WTC11 (cell line): ENCODE data around the gene C10orf71. TPM values are rescaled to one million over a fixed set of nuclear protein-coding genes. Genes with fewer than 3 reads are reported as not detected.

ENCODE experiments used
- ATAC-seq: fragments of 200-7000 bp; cut with Tn5 transposase; 2 replicates; pipeline ENCODE4 v1.10.0; 2021; ENCODE audit warnings: mild to moderate bottlenecking, moderate library complexity
- CTCF ChIA-PET: fragments of 300-600 bp; sonication (Branson Sonifier 250); formaldehyde crosslinking; loops from one replicate; lab custom pipeline; 2021; ENCODE audit warnings: antibody characterized with exemption; lab: Charles Lee
- POLR2A ChIA-PET: fragments of 350-600 bp; sonication (Branson Sonifier 250); formaldehyde crosslinking; loops from one replicate; lab custom pipeline; 2021; ENCODE audit warnings: antibody characterized with exemption; lab: Charles Lee
- DNase-seq: peaks from one replicate; pipeline ENCODE4 v3.0.0; 2021; ENCODE audit warnings: low spot score
- H3K27ac Mint-ChIP-seq: 2 replicates; pipeline ENCODE4 v1.8.0; 2021; ENCODE audit warnings: mixed read lengths
- H3K27me3 Mint-ChIP-seq: 2 replicates; pipeline ENCODE4 v1.8.0; 2021; ENCODE audit warnings: low read depth, mild to moderate bottlenecking, moderate library complexity, mixed read lengths
- H3K36me3 Mint-ChIP-seq: 2 replicates; pipeline ENCODE4 v1.8.0; 2021; ENCODE audit warnings: mixed read lengths
- H3K4me1 Mint-ChIP-seq: 2 replicates; pipeline ENCODE4 v1.8.0; 2022; ENCODE audit warnings: mixed read lengths
- H3K4me3 Mint-ChIP-seq: 2 replicates; pipeline ENCODE4 v1.8.0; 2021; ENCODE audit warnings: mild to moderate bottlenecking, moderate library complexity, mixed read lengths
- H3K9me3 Mint-ChIP-seq: 2 replicates; pipeline ENCODE4 v1.8.0; 2021; ENCODE audit warnings: mixed read lengths
- CREM ChIP-seq: sonication (generic); formaldehyde crosslinking; IDR thresholded peaks from 2 replicates; pipeline ENCODE4 v1.8.1; 2022; ENCODE audit warnings: mild to moderate bottlenecking, missing genetic modification reagents, moderate library complexity
- CTCF ChIP-seq: fragments of 200-600 bp; IDR thresholded peaks from 2 replicates; pipeline ENCODE4 v1.8.0; 2022; ENCODE audit warnings: antibody characterized with exemption
- E2F5 ChIP-seq: sonication (generic); formaldehyde crosslinking; IDR thresholded peaks from 2 replicates; pipeline ENCODE4 v1.8.1; 2022; ENCODE audit warnings: mild to moderate bottlenecking, moderate library complexity, missing genetic modification reagents
- ESRRA ChIP-seq: sonication (generic); formaldehyde crosslinking; IDR thresholded peaks from 2 replicates; pipeline ENCODE4 v1.8.1; 2022; ENCODE audit warnings: mild to moderate bottlenecking, missing genetic modification reagents, borderline replicate concordance
- HMGXB4 ChIP-seq: sonication (generic); formaldehyde crosslinking; IDR thresholded peaks from 2 replicates; pipeline ENCODE4 v1.8.1; 2023; ENCODE audit warnings: mild to moderate bottlenecking, moderate library complexity, missing genetic modification reagents
- NFYB ChIP-seq: sonication (generic); formaldehyde crosslinking; conservative IDR thresholded peaks from 2 replicates; pipeline ENCODE4 v1.8.0; 2022; ENCODE audit warnings: low read depth, missing genetic modification reagents
- NR2C2 ChIP-seq: sonication (generic); formaldehyde crosslinking; IDR thresholded peaks from 2 replicates; pipeline ENCODE4 v1.8.0; 2022; ENCODE audit warnings: mild to moderate bottlenecking, missing genetic modification reagents
- RELA ChIP-seq: sonication (generic); formaldehyde crosslinking; IDR thresholded peaks from 2 replicates; pipeline ENCODE4 v1.8.1; 2022; ENCODE audit warnings: missing genetic modification reagents, mild to moderate bottlenecking, borderline replicate concordance
- RORB ChIP-seq: fragments of 250-450 bp; sonication (Bioruptor Pico); IDR thresholded peaks from 2 replicates; pipeline ENCODE4 v1.9.0; 2021; ENCODE audit warnings: mild to moderate bottlenecking
- SMAD4 ChIP-seq: sonication (generic); formaldehyde crosslinking; IDR thresholded peaks from 2 replicates; pipeline ENCODE4 v1.8.0; 2022; ENCODE audit warnings: mild to moderate bottlenecking, missing genetic modification reagents
- SP1 ChIP-seq: sonication (generic); formaldehyde crosslinking; conservative IDR thresholded peaks from 2 replicates; pipeline ENCODE4 v1.8.1; 2022; ENCODE audit warnings: missing genetic modification reagents
- TEAD4 ChIP-seq: sonication (generic); formaldehyde crosslinking; IDR thresholded peaks from 2 replicates; pipeline ENCODE4 v1.8.0; 2022; ENCODE audit warnings: mild to moderate bottlenecking, missing genetic modification reagents
- TP53 ChIP-seq: sonication (generic); formaldehyde crosslinking; IDR thresholded peaks from 2 replicates; pipeline ENCODE4 v1.8.1; 2023; ENCODE audit warnings: mild to moderate bottlenecking, missing genetic modification reagents
- ZNF317 ChIP-seq: sonication (generic); formaldehyde crosslinking; IDR thresholded peaks from 2 replicates; pipeline ENCODE4 v1.8.1; 2023; ENCODE audit warnings: low read depth, mild to moderate bottlenecking, moderate library complexity, missing genetic modification reagents, borderline replicate concordance
- total RNA-seq: library from RNA; stranded (reverse); gene quantifications from 3 replicates; pipeline ENCODE4 v1.2.3, GENCODE V29; 2021
- TF ChIP-seq, protein P1 (sequence below): sonication (generic); formaldehyde crosslinking; IDR thresholded peaks from 2 replicates; pipeline ENCODE4 v1.8.1; 2022; ENCODE audit warnings: mild to moderate bottlenecking, missing genetic modification reagents, moderate library complexity, borderline replicate concordance
- TF ChIP-seq, protein P2 (sequence below): sonication (generic); formaldehyde crosslinking; IDR thresholded peaks from 2 replicates; pipeline ENCODE4 v1.8.1; 2023; ENCODE audit warnings: mild to moderate bottlenecking, missing genetic modification reagents
- TF ChIP-seq, protein P3 (sequence below): fragments of 250-450 bp; sonication (Bioruptor Pico); IDR thresholded peaks from 2 replicates; pipeline ENCODE4 v1.9.0; 2021; ENCODE audit warnings: mild to moderate bottlenecking, borderline replicate concordance

C10orf71 gene
- total RNA-seq, 1 experiment from 2014 or later, result not detected

- no peaks in the 10 kb centered on the region; the same call in 1 of the 2 replicates for H3K27me3 Mint-ChIP-seq
- no peaks in the 10 kb centered on the region for H3K4me1 Mint-ChIP-seq
- ChIA-PET CTCF (interaction anchor here (1.0 to 1.2 kb wide), 2 partner anchors 9 to 135 kb away, joined by 3 to 7 read pairs; no protein-coding TSS in a partner anchor), POLR2A (no interaction called here)
- no peaks in the 10 kb centered on the region for H3K36me3 Mint-ChIP-seq
- H3K27ac Mint-ChIP-seq, result no peak overlapping the region
- ATAC-seq, result no peak
- no peak for TF ChIP-seq SMAD4
- no peak for TF ChIP-seq CTCF
- TF ChIP-seq HMGXB4 (CRISPR knock-in tag), result no peak
- no peak for TF ChIP-seq TP53 (CRISPR knock-in tag)
- TF ChIP-seq, all 79 proteins: peak for 0
- DNase-seq, result no peak
- Mint-ChIP-seq H3K4me3 (no peak overlapping the region), H3K9me3 (peaks cover 8% of the 10 kb centered on the region)
Measured at GRCh38 chr10:49273082-49273465, 25.9 kb upstream of the C10orf71 start.

GRCh38 chr10:49273626-49274025 is 25.3 kb upstream of the C10orf71 start:
- peaks cover 2% of the 10 kb centered on the region for H3K9me3 Mint-ChIP-seq
- ChIA-PET CTCF (interaction anchor here (0.6 to 1.2 kb wide), 3 partner anchors 8 to 134 kb away, joined by 3 to 7 read pairs (median 3); no protein-coding TSS in a partner anchor), POLR2A (no interaction called here)
- no peaks in the 10 kb centered on the region for H3K36me3 Mint-ChIP-seq
- DNase-seq, result no peak
- no peak for ATAC-seq
- no peak overlapping the region for H3K4me3 Mint-ChIP-seq
- H3K4me1 Mint-ChIP-seq, result no peaks in the 10 kb centered on the region
- TF ChIP-seq RORB (no peak), NR2C2 (no peak), ZNF317 (CRISPR knock-in tag) (no peak), NFYB (CRISPR knock-in tag) (no peak), CTCF (no peak), CREM (CRISPR knock-in tag) (no peak), TEAD4 (CRISPR knock-in tag) (no peak)
- TF ChIP-seq, protein P1, sequence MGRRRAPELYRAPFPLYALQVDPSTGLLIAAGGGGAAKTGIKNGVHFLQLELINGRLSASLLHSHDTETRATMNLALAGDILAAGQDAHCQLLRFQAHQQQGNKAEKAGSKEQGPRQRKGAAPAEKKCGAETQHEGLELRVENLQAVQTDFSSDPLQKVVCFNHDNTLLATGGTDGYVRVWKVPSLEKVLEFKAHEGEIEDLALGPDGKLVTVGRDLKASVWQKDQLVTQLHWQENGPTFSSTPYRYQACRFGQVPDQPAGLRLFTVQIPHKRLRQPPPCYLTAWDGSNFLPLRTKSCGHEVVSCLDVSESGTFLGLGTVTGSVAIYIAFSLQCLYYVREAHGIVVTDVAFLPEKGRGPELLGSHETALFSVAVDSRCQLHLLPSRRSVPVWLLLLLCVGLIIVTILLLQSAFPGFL (CRISPR knock-in tag), result no peak
- TF ChIP-seq, protein P2, sequence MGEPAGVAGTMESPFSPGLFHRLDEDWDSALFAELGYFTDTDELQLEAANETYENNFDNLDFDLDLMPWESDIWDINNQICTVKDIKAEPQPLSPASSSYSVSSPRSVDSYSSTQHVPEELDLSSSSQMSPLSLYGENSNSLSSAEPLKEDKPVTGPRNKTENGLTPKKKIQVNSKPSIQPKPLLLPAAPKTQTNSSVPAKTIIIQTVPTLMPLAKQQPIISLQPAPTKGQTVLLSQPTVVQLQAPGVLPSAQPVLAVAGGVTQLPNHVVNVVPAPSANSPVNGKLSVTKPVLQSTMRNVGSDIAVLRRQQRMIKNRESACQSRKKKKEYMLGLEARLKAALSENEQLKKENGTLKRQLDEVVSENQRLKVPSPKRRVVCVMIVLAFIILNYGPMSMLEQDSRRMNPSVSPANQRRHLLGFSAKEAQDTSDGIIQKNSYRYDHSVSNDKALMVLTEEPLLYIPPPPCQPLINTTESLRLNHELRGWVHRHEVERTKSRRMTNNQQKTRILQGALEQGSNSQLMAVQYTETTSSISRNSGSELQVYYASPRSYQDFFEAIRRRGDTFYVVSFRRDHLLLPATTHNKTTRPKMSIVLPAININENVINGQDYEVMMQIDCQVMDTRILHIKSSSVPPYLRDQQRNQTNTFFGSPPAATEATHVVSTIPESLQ, result no peak
- H3K27ac Mint-ChIP-seq, result no peak overlapping the region
- H3K27me3 Mint-ChIP-seq, result no peaks in the 10 kb centered on the region; the same call in 1 of the 2 replicates

DNA sequence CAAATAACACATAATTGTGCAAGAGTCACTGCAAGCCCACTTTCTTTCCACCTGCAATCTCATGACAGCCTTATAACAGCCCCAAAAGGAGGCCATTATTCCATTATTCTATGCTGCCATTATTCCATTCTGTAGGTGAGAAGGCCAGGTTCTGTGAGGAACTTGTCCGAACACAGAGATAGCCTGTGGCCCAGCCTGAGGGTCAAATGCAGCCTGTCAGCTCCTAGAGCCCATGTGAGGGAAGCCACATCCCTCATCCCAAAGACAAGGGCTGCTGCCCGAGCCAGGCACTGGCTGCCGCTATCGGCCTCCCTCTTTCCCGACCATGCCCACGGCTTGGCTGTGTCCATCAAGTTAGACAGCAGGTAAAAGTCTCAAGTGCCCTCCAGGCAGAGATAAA is 24.1 kb upstream of the C10orf71 start:
- no peak overlapping the region for H3K4me3 Mint-ChIP-seq
- H3K36me3 Mint-ChIP-seq, result no peaks in the 10 kb centered on the region
- H3K27ac Mint-ChIP-seq, result no peak overlapping the region
- no peaks in the 10 kb centered on the region; the same call in 1 of the 2 replicates for H3K27me3 Mint-ChIP-seq
- H3K9me3 Mint-ChIP-seq, result no peaks in the 10 kb centered on the region
- DNase-seq (no peak), ATAC-seq (no peak)
- CTCF ChIA-PET, result interaction anchor here (3.5 kb wide), 1 partner anchor 133 kb away, joined by 8 read pairs; no protein-coding TSS in a partner anchor
- H3K4me1 Mint-ChIP-seq, result no peaks in the 10 kb centered on the region
- POLR2A ChIA-PET, result no interaction called here
- TF ChIP-seq SMAD4 (no peak), E2F5 (CRISPR knock-in tag) (no peak), RELA (CRISPR knock-in tag) (no peak), ESRRA (CRISPR knock-in tag) (no peak), SP1 (CRISPR knock-in tag) (no peak)
- TF ChIP-seq, protein P3, sequence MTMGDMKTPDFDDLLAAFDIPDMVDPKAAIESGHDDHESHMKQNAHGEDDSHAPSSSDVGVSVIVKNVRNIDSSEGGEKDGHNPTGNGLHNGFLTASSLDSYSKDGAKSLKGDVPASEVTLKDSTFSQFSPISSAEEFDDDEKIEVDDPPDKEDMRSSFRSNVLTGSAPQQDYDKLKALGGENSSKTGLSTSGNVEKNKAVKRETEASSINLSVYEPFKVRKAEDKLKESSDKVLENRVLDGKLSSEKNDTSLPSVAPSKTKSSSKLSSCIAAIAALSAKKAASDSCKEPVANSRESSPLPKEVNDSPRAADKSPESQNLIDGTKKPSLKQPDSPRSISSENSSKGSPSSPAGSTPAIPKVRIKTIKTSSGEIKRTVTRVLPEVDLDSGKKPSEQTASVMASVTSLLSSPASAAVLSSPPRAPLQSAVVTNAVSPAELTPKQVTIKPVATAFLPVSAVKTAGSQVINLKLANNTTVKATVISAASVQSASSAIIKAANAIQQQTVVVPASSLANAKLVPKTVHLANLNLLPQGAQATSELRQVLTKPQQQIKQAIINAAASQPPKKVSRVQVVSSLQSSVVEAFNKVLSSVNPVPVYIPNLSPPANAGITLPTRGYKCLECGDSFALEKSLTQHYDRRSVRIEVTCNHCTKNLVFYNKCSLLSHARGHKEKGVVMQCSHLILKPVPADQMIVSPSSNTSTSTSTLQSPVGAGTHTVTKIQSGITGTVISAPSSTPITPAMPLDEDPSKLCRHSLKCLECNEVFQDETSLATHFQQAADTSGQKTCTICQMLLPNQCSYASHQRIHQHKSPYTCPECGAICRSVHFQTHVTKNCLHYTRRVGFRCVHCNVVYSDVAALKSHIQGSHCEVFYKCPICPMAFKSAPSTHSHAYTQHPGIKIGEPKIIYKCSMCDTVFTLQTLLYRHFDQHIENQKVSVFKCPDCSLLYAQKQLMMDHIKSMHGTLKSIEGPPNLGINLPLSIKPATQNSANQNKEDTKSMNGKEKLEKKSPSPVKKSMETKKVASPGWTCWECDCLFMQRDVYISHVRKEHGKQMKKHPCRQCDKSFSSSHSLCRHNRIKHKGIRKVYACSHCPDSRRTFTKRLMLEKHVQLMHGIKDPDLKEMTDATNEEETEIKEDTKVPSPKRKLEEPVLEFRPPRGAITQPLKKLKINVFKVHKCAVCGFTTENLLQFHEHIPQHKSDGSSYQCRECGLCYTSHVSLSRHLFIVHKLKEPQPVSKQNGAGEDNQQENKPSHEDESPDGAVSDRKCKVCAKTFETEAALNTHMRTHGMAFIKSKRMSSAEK (CRISPR knock-in tag), result no peak
